PFSK-1 (cell line): ENCODE results near the gene LBHD2.

Experiments
- FOXP2 ChIP-seq: optimal IDR thresholded peaks from 2 replicates; pipeline ENCODE3; 2011; ENCODE audit warnings: borderline replicate concordance, control low read depth, inconsistent platforms; ENCODE audit not compliant: insufficient read depth; ENCODE audit errors: extremely low read length, extremely low read depth
- POLR2AphosphoS5 ChIP-seq: IDR thresholded peaks from 2 replicates; pipeline ENCODE4 v1.6.1; 2012; ENCODE audit warnings: low read depth, mild to moderate bottlenecking, control low read depth, low read length, moderate library complexity
- SIN3A ChIP-seq: IDR thresholded peaks from 2 replicates; pipeline ENCODE4 v1.6.1; 2012; ENCODE audit warnings: mild to moderate bottlenecking, low read length, moderate library complexity, borderline replicate concordance; ENCODE audit not compliant: insufficient read depth
- TAF1 ChIP-seq: IDR thresholded peaks from 2 replicates; pipeline ENCODE4 v1.6.1; 2012; ENCODE audit warnings: low read length, control low read depth, borderline replicate concordance; ENCODE audit not compliant: insufficient read depth
- TF ChIP-seq, protein P1 (sequence below), 2 experiments: IDR thresholded peaks; 2 replicates each; pipeline versions ENCODE4 v1.6.1 to v1.8.0; 2011 to 2012; ENCODE audit warnings: low read depth in 2 of 2, low read length in 2 of 2, control low read depth in 1 of 2, inconsistent platforms in 1 of 2, mild to moderate bottlenecking in 1 of 2, moderate library complexity in 1 of 2; ENCODE audit not compliant: insufficient read depth in 1 of 2

DNA sequence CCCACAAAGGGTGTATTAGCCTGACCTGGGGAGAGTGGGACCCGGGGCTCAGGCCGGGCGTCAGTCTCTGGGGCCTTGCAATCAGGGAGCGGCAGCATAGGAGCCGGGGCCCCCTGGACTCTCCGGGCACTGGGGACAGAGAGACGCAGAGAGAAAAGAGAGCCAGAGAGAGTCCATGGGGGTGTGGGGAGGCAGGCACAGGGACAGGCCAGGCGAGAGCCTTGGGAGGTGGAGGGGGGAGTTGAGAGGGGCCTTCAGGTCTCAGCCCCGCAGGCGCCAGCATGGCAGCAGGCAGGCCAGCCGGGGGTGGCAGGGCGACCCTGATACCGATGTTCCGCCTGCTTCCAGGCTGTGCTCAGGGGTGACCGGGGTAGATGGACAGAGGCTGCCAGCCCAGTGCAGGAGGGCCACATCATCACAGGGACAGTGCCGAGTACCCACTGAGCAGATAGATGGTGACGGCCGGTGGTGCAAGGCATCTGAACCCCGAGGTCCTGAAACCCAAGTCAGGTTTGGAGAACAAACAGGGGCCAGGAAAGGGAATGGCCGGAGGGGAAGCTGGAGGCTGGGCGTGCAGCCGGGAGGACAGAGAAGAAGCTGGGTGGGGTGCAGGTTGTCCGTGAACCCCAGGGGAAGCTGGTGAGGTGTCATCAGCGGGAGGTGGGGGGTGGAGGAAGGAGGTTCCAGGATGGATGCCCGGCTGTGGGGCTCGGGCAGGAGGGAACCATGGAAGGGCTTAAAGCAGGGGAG, 13.4 kb downstream of the LBHD2 start:
- TF ChIP-seq, protein P1, sequence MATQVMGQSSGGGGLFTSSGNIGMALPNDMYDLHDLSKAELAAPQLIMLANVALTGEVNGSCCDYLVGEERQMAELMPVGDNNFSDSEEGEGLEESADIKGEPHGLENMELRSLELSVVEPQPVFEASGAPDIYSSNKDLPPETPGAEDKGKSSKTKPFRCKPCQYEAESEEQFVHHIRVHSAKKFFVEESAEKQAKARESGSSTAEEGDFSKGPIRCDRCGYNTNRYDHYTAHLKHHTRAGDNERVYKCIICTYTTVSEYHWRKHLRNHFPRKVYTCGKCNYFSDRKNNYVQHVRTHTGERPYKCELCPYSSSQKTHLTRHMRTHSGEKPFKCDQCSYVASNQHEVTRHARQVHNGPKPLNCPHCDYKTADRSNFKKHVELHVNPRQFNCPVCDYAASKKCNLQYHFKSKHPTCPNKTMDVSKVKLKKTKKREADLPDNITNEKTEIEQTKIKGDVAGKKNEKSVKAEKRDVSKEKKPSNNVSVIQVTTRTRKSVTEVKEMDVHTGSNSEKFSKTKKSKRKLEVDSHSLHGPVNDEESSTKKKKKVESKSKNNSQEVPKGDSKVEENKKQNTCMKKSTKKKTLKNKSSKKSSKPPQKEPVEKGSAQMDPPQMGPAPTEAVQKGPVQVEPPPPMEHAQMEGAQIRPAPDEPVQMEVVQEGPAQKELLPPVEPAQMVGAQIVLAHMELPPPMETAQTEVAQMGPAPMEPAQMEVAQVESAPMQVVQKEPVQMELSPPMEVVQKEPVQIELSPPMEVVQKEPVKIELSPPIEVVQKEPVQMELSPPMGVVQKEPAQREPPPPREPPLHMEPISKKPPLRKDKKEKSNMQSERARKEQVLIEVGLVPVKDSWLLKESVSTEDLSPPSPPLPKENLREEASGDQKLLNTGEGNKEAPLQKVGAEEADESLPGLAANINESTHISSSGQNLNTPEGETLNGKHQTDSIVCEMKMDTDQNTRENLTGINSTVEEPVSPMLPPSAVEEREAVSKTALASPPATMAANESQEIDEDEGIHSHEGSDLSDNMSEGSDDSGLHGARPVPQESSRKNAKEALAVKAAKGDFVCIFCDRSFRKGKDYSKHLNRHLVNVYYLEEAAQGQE (IDR thresholded peaks at IDR 0.05; ENCODE audit: insufficient read depth in 1 of 2, low read depth in 2 of 2, low read length in 2 of 2) = no peak
- TF ChIP-seq POLR2AphosphoS5 (no peak), TAF1 (no peak), SIN3A (no peak), FOXP2 (no peak)
